Measurements from ENCODE around the gene CCL14.
"Not testable (repeated sequence)": the region's sequence is repeated elsewhere in the genome, so short reads cannot be mapped to it uniquely, and the experiment has no call there.

Gene CCL14

DNA sequence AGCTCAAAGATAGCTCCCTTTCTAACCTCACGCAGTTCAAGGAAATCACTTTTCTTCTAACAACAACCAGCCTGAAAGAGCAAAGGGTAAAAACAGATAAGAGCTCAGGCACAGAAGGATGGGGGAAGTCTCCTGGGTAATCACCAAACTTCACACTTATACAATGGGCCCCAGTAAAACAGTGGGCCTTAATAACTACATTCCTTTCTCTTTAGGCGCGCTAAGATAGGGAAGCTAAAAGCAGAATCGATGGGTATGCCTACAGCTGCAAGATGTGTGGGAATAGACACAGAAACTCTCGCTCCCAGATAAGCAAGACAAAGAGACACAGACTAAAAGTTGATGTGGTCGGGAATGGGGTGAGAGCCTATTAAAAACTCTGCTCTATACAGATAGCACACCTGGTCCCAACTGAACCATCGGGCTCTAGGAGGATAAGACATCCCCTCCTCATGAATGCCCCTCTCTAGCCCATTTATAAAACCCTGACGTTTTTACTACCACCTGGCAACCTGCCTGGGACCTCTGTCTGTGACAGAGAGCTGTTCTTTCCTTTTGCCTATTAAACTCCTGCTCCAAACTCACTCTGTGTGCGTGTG, 43.8 kb downstream of the CCL14 start:
- Histone ChIP-seq H3K4me3 (no peak overlapping the region), H3K36me3 (no peaks in the 10 kb centered on the region), H3K27me3 (peaks cover 0 to 8% of the 10 kb centered on the region in 2 donors), H3K4me1 (peaks cover 0 to 4% (median 0%) of the 10 kb centered on the region in 4 donors), H3K27ac (no peak overlapping the region), H3K9me3 (no peaks in the 10 kb centered on the region)
- intact Hi-C loops (cut with DNase I; ENCODE audit: low total_unique reads), result no loop called here
- TF ChIP-seq, protein P1, sequence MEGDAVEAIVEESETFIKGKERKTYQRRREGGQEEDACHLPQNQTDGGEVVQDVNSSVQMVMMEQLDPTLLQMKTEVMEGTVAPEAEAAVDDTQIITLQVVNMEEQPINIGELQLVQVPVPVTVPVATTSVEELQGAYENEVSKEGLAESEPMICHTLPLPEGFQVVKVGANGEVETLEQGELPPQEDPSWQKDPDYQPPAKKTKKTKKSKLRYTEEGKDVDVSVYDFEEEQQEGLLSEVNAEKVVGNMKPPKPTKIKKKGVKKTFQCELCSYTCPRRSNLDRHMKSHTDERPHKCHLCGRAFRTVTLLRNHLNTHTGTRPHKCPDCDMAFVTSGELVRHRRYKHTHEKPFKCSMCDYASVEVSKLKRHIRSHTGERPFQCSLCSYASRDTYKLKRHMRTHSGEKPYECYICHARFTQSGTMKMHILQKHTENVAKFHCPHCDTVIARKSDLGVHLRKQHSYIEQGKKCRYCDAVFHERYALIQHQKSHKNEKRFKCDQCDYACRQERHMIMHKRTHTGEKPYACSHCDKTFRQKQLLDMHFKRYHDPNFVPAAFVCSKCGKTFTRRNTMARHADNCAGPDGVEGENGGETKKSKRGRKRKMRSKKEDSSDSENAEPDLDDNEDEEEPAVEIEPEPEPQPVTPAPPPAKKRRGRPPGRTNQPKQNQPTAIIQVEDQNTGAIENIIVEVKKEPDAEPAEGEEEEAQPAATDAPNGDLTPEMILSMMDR (IDR thresholded peaks at IDR 0.05), result no peak
- no peak for DNase-seq

DNA sequence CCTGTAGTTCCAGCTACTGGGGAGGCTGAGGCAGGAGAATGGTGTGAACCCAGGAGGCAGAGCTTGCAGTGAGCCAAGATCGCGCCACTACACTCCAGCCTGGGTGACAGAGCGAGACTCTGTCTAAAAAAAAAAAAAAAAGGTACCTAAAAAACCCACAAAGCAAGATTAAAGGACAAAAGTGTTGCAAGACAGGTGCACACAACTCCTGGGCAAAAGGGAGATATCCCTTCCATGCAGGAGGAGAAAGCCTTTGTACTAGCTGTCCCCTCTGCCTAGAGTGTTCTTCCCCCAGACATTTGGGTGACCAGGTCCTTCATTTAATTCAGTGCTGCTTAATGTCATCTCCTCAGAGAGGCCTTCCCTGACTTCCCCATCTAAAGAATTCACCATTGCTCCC, 48.0 kb downstream of the CCL14 start:
- H3K27me3 ChIP-seq; intact Hi-C loops (cut with DNase I; ENCODE audit: low total_unique reads); H3K27ac ChIP-seq; H3K4me3 ChIP-seq; H3K36me3 ChIP-seq; DNase-seq; H3K4me1 ChIP-seq; H3K9me3 ChIP-seq: not testable (repeated sequence)

DNA sequence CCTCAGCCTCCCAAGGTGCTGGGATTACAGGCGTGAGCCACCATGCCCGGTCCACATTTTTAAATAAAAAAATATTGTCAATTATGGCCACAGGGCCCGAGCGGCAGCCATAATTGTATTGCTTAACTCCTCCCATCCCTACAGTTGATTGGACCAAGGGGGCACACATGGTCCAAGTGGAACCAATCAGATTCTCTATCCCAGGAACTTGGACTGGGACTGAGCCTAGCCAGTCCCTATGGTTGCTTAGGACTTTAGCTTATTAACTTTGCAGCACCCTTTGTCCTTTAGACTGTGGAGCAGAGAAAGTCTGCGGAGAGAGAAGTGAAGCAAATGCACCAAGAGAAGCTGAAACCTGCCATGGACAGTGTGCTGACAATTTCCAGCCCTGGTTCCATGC, 50.5 kb downstream of the CCL14 start:
- Histone ChIP-seq H3K27ac (no peak overlapping the region), H3K4me3 (no peak overlapping the region), H3K9me3 (no peaks in the 10 kb centered on the region), H3K27me3 (no peaks in the 10 kb centered on the region), H3K4me1 (peaks cover 0 to 15% (median 14%) of the 10 kb centered on the region in 4 donors), H3K36me3 (no peaks in the 10 kb centered on the region)
- TF ChIP-seq, protein P1 (IDR thresholded peaks at IDR 0.05), result no peak
- no peak for DNase-seq
- intact Hi-C loops (cut with DNase I; ENCODE audit: low total_unique reads), result no loop called here

DNA sequence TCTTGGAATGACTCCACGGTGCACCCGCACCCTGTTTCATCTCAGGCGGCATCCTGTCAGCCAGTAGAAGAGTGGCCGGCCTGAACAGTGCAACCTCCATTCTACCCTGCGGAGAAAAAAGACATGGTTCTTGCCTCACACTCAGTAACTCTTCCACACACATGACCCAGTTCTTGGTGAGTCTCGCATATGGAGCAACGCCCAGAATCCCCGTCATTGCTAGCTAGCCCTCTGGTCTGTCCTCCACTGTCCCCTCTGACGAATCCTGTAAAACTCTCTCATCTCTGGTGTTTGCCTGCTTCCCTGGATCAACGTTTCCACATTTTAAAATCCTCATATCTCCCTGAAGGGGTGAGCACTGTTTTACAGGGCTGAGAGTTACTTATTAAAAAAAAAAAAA, 51.8 kb downstream of the CCL14 start:
- Histone ChIP-seq H3K36me3 (no peaks in the 10 kb centered on the region), H3K4me1 (peaks cover 3 to 28% (median 23%) of the 10 kb centered on the region in 4 donors), H3K27me3 (no peaks in the 10 kb centered on the region), H3K27ac (no peak overlapping the region), H3K4me3 (no peak overlapping the region), H3K9me3 (no peaks in the 10 kb centered on the region)
- no peak for DNase-seq
- intact Hi-C loops (cut with DNase I; ENCODE audit: low total_unique reads), result no loop called here
- TF ChIP-seq, protein P1 (IDR thresholded peaks at IDR 0.05), result no peak

All from tibial artery (tissue), 4 donors.